Activated B cell treated with CpG ODN at 0.5 μM for 24 hours (primary cell): ENCODE data around the gene SLC25A29. TPM values are rescaled to one million over a fixed set of nuclear protein-coding genes. Genes with fewer than 3 reads are reported as not detected.
A peak's percentile ranks its signal among the peaks of the same experiment; 100 is the strongest.
"Not testable (repeated sequence)": the region's sequence is repeated elsewhere in the genome, so short reads cannot be mapped to it uniquely, and the experiment has no call there.

Source experiments
- ATAC-seq: fragments of 200-7000 bp; cut with Tn5 transposase; one replicate; pipeline ENCODE4 v1.10.0; 2021; ENCODE audit warnings: low read depth, mild to moderate bottlenecking, moderate library complexity
- CTCF ChIA-PET: fragments of 350-600 bp; sonication (Branson Sonifier 250); formaldehyde crosslinking; loops from one replicate; lab custom pipeline; 2021; ENCODE audit warnings: antibody characterized with exemption; lab: Charles Lee
- POLR2A ChIA-PET: fragments of 350-600 bp; sonication (Branson Sonifier 250); formaldehyde crosslinking; loops from one replicate; lab custom pipeline; 2021; ENCODE audit warnings: antibody characterized with exemption; lab: Charles Lee
- DNase-seq: peaks from one replicate; pipeline ENCODE4 v3.0.0; 2022
- H3K27ac Mint-ChIP-seq: one replicate; pipeline ENCODE4 v1.8.0; 2020; ENCODE audit warnings: mixed read lengths
- H3K27me3 Mint-ChIP-seq: one replicate; pipeline ENCODE4 v1.8.0; 2021; ENCODE audit warnings: mixed read lengths
- H3K36me3 Mint-ChIP-seq: one replicate; pipeline ENCODE4 v1.8.0; 2021; ENCODE audit warnings: low read depth, mixed read lengths
- H3K4me1 Mint-ChIP-seq: one replicate; pipeline ENCODE4 v1.8.0; 2021; ENCODE audit warnings: mixed read lengths
- H3K4me3 Mint-ChIP-seq: one replicate; pipeline ENCODE4 v1.8.0; 2020; ENCODE audit warnings: mild to moderate bottlenecking, mixed read lengths
- H3K9me3 Mint-ChIP-seq: one replicate; pipeline ENCODE4 v1.8.0; 2020; ENCODE audit warnings: mixed read lengths
- CTCF ChIP-seq: fragments of 200-600 bp; IDR thresholded peaks from one replicate; pipeline ENCODE4 v1.8.0; 2022; ENCODE audit warnings: antibody characterized with exemption, mild to moderate bottlenecking
- intact Hi-C: fragments of 100-400 bp; cut with micrococcal nuclease; formaldehyde crosslinking; loops from one replicate; pipeline ENCODE4 v1.15.1; 2024
- total RNA-seq: library from RNA; stranded (reverse); gene quantifications from 2 replicates; pipeline ENCODE4 v1.2.3, GENCODE V29; 2022

The SLC25A29 gene
- total RNA-seq, 1 donor from 2014 or later: 28.8 TPM

GRCh38 chr14:100314724-100315123 is 8.5 kb upstream of the SLC25A29 start:
- Mint-ChIP-seq H3K9me3 (no peaks in the 10 kb centered on the region), H3K27me3 (no peaks in the 10 kb centered on the region), H3K27ac (no peak overlapping the region), H3K4me3 (no peak overlapping the region), H3K4me1 (peaks cover 23% of the 10 kb centered on the region), H3K36me3 (no peaks in the 10 kb centered on the region)
- DNase-seq (no peak), ATAC-seq (no peak)
- ChIA-PET CTCF (no interaction called here), POLR2A (interaction anchor here (1.4 kb wide), 1 partner anchor 9 kb away, joined by 3 read pairs; no protein-coding TSS in a partner anchor)
- TF ChIP-seq CTCF: no peak
- intact Hi-C loops: no loop called here

GRCh38 chr14:100313464-100314230 is 7.4 kb upstream of the SLC25A29 start:
- DNase-seq: no peak
- H3K36me3 Mint-ChIP-seq: no peaks in the 10 kb centered on the region
- no peaks in the 10 kb centered on the region for H3K9me3 Mint-ChIP-seq
- H3K27me3 Mint-ChIP-seq: no peaks in the 10 kb centered on the region
- intact Hi-C loops: no loop called here
- peaks cover 23% of the 10 kb centered on the region for H3K4me1 Mint-ChIP-seq
- no peak for TF ChIP-seq CTCF
- CTCF ChIA-PET: interaction anchor here (1.6 kb wide), 1 partner anchor 29 kb away, joined by 5 read pairs; no protein-coding TSS in a partner anchor
- ATAC-seq: no peak
- H3K4me3 Mint-ChIP-seq: no peak overlapping the region
- H3K27ac Mint-ChIP-seq: no peak overlapping the region
- POLR2A ChIA-PET: interaction anchor here (0.6 to 1.4 kb wide), 4 partner anchors 8 to 121 kb away, joined by 3 read pairs; no protein-coding TSS in a partner anchor

GRCh38 chr14:100312877-100313400 is 6.7 kb upstream of the SLC25A29 start:
- Mint-ChIP-seq H3K9me3 (no peaks in the 10 kb centered on the region), H3K27me3 (no peaks in the 10 kb centered on the region), H3K36me3 (no peaks in the 10 kb centered on the region), H3K4me1 (peaks cover 22% of the 10 kb centered on the region), H3K27ac (peak overlapping the region; percentile 57), H3K4me3 (no peak overlapping the region)
- DNase-seq (no peak), ATAC-seq (no peak)
- TF ChIP-seq CTCF: no peak
- POLR2A ChIA-PET: interaction anchor here (0.8 to 1.2 kb wide), 4 partner anchors 10 to 120 kb away, joined by 3 read pairs; no protein-coding TSS in a partner anchor
- intact Hi-C loops: no loop called here
- CTCF ChIA-PET: interaction anchor here (1.6 kb wide), 1 partner anchor 28 kb away, joined by 5 read pairs; no protein-coding TSS in a partner anchor

- Mint-ChIP-seq H3K27ac (peak overlapping the region; percentile 57), H3K4me3 (peak overlapping the region; percentile 52), H3K4me1 (peaks cover 24% of the 10 kb centered on the region)
- ChIA-PET POLR2A (interaction anchor here (0.8 to 1.2 kb wide), 3 partner anchors 15 to 119 kb away, joined by 3 read pairs; no protein-coding TSS in a partner anchor), CTCF (interaction anchor here (1.6 kb wide), 1 partner anchor 27 kb away, joined by 5 read pairs; no protein-coding TSS in a partner anchor)
- peak; percentile 74 for ATAC-seq
- H3K9me3 Mint-ChIP-seq, DNase-seq, H3K36me3 Mint-ChIP-seq, H3K27me3 Mint-ChIP-seq, intact Hi-C loops: not testable (repeated sequence)
Observed at GRCh38 chr14:100312110-100312876, 6.0 kb upstream of the SLC25A29 start.

GRCh38 chr14:100309028-100309737 is 2.9 kb upstream of the SLC25A29 start:
- Mint-ChIP-seq H3K4me1 (peaks cover 34% of the 10 kb centered on the region), H3K27me3 (no peaks in the 10 kb centered on the region), H3K9me3 (no peaks in the 10 kb centered on the region), H3K4me3 (no peak overlapping the region), H3K36me3 (no peaks in the 10 kb centered on the region), H3K27ac (no peak overlapping the region)
- POLR2A ChIA-PET: interaction anchor here (1.0 kb wide), 1 partner anchor 66 kb away, joined by 4 read pairs; a partner anchor contains a TSS
- CTCF ChIA-PET: interaction anchor here (0.6 kb wide), 1 partner anchor 24 kb away, joined by 3 read pairs; no protein-coding TSS in a partner anchor
- DNase-seq (no peak), ATAC-seq (no peak)
- no peak for TF ChIP-seq CTCF
- intact Hi-C loops: loop anchor here (5.0 to 10.0 kb wide), 2 partner anchors 242 to 704 kb away; partner anchors contain the start of genes CCDC85C and EVL

- CTCF ChIA-PET, ATAC-seq, DNase-seq, H3K27ac Mint-ChIP-seq, H3K4me3 Mint-ChIP-seq, H3K27me3 Mint-ChIP-seq, H3K9me3 Mint-ChIP-seq, H3K36me3 Mint-ChIP-seq: not testable (repeated sequence)
- POLR2A ChIA-PET: interaction anchor here (0.5 kb wide), 1 partner anchor 65 kb away, joined by 11 read pairs; no protein-coding TSS in a partner anchor
- peaks cover 34% of the 10 kb centered on the region for H3K4me1 Mint-ChIP-seq
- intact Hi-C loops: loop anchor here (5.0 to 10.0 kb wide), 2 partner anchors 241 to 704 kb away; partner anchors contain the start of genes CCDC85C and EVL
Observed at GRCh38 chr14:100308427-100308792, 2.2 kb upstream of the SLC25A29 start.
